Endothelial cell of umbilical vein (primary cell): ENCODE data around the gene STOML1. TPM values are rescaled to one million over a fixed set of nuclear protein-coding genes. Genes with fewer than 3 reads are reported as not detected.

ENCODE experiments used
- BruUV-seq: library from RNA; stranded (reverse); fragments of 400-500 nt; replicated peaks from 2 replicates; lab custom pipeline; 2021; lab: Mats Ljungman, UMichigan
- CTCF ChIA-PET: fragments of 300-600, 350-600 bp; sonication (Branson Sonifier 250); formaldehyde crosslinking; loops from one replicate; lab custom pipeline; 2021; ENCODE audit warnings: antibody characterized with exemption, inconsistent platforms; lab: Charles Lee
- POLR2A ChIA-PET: fragments of 300-600, 350-600 bp; sonication (Branson Sonifier 250); formaldehyde crosslinking; loops from one replicate; lab custom pipeline; 2021; ENCODE audit warnings: antibody characterized with exemption, inconsistent platforms; lab: Charles Lee
- DNase-seq: peaks from one replicate; pipeline ENCODE4 v3.0.0-alpha.2; 2011; ENCODE audit warnings: low read depth, low spot score
- FAIRE-seq: peaks from 2 replicates; lab custom pipeline; 2011; peaks lifted over from hg19 to GRCh38; lab: Jason Lieb, UNC
- H2AFZ ChIP-seq: 2 replicates; pipeline ENCODE4 v1.6.0; 2012; ENCODE audit warnings: low read depth, low read length, control low read depth, inconsistent platforms
- H3K27ac ChIP-seq: 2 replicates; pipeline ENCODE4 v1.5.1; 2011; ENCODE audit warnings: low read depth, mild to moderate bottlenecking, control low read depth, low read length, moderate library complexity; ENCODE audit not compliant: insufficient read depth
- H3K27me3 ChIP-seq, 2 experiments: 2 replicates each; pipeline versions ENCODE4 v1.6.0 to v1.6.1; 2011; ENCODE audit warnings: low read length in 2 of 2, mixed read lengths in 1 of 2; ENCODE audit not compliant: control insufficient read depth in 2 of 2, insufficient read depth in 2 of 2
- H3K36me3 ChIP-seq, 2 experiments: 2 replicates in 1 of 2; 3 replicates in 1 of 2; pipeline ENCODE4 v1.5.1; 2011; ENCODE audit warnings: low read length in 2 of 2, mild to moderate bottlenecking in 1 of 2, moderate library complexity in 1 of 2; ENCODE audit not compliant: control insufficient read depth in 2 of 2, insufficient read depth in 2 of 2; ENCODE audit errors: extremely low read depth in 1 of 2
- H3K4me1 ChIP-seq: 3 replicates; pipeline ENCODE4 v1.5.1; 2011; ENCODE audit warnings: mild to moderate bottlenecking, low read length; ENCODE audit not compliant: control insufficient read depth, insufficient read depth; ENCODE audit errors: extremely low read depth
- H3K4me2 ChIP-seq: 2 replicates; pipeline ENCODE4 v1.6.1; 2011; ENCODE audit warnings: low read length, control low read depth, mixed read lengths; ENCODE audit not compliant: insufficient read depth
- H3K4me3 ChIP-seq, 3 experiments: fragments of 200-600 bp in 1 of 3; sonication (generic), shearing (Covaris generic) in 1 of 3; replicated peaks in 1 of 3; 2 replicates each; pipeline ENCODE4 v1.5.1; 2011 to 2016; ENCODE audit warnings: control low read depth in 3 of 3, low read length in 3 of 3, mild to moderate bottlenecking in 2 of 3, inconsistent platforms in 1 of 3, low read depth in 1 of 3, moderate library complexity in 1 of 3; ENCODE audit not compliant: insufficient read depth in 1 of 3
- H3K79me2 ChIP-seq: 2 replicates; pipeline ENCODE4 v1.6.0; 2012; ENCODE audit warnings: low read length, inconsistent platforms; ENCODE audit not compliant: control insufficient read depth, insufficient read depth
- H3K9ac ChIP-seq: replicated peaks from 2 replicates; pipeline ENCODE3; 2011; ENCODE audit warnings: low read length, control low read depth; ENCODE audit not compliant: insufficient read depth; ENCODE audit errors: extremely low read depth
- H3K9me1 ChIP-seq: replicated peaks from 3 replicates; pipeline ENCODE4 v1.6.0; 2011; ENCODE audit warnings: mild to moderate bottlenecking, low read length; ENCODE audit not compliant: control insufficient read depth, insufficient read depth; ENCODE audit errors: extremely low read depth
- H3K9me3 ChIP-seq: replicated peaks from 2 replicates; pipeline ENCODE4 v1.5.1; 2012; ENCODE audit warnings: low read length, inconsistent platforms; ENCODE audit not compliant: control insufficient read depth, insufficient read depth
- H4K20me1 ChIP-seq: replicated peaks from 2 replicates; pipeline ENCODE3; 2011; ENCODE audit warnings: mild to moderate bottlenecking, low read length; ENCODE audit not compliant: control insufficient read depth, insufficient read depth; ENCODE audit errors: extremely low read depth
- EZH2 ChIP-seq: IDR thresholded peaks from 2 replicates; pipeline ENCODE4 v1.6.1; 2012; ENCODE audit warnings: borderline replicate concordance, low read depth, mild to moderate bottlenecking, moderate library complexity, low read length, inconsistent platforms; ENCODE audit not compliant: severe bottlenecking
- FOS ChIP-seq: IDR thresholded peaks from 2 replicates; pipeline ENCODE4 v1.6.1; 2011; ENCODE audit warnings: mild to moderate bottlenecking, low read length, moderate library complexity, borderline replicate concordance; ENCODE audit not compliant: insufficient read depth
- GATA2 ChIP-seq: IDR thresholded peaks from 2 replicates; pipeline ENCODE4 v1.7.0; 2011; ENCODE audit warnings: low read depth, mild to moderate bottlenecking, moderate library complexity, mixed read lengths, low read length; ENCODE audit not compliant: insufficient read length, insufficient read depth
- JUN ChIP-seq: IDR thresholded peaks from 2 replicates; pipeline ENCODE4 v1.6.1; 2011; ENCODE audit warnings: borderline replicate concordance, low read depth; ENCODE audit not compliant: insufficient read length, insufficient read depth
- POLR2A ChIP-seq: IDR thresholded peaks from 2 replicates; pipeline ENCODE4 v1.6.1; 2012; ENCODE audit warnings: low read depth, mild to moderate bottlenecking, control low read depth, low read length
- POLR2AphosphoS5 ChIP-seq: IDR thresholded peaks from 2 replicates; pipeline ENCODE4 v1.6.1; 2012; ENCODE audit warnings: low read depth, mild to moderate bottlenecking, control low read depth, low read length, moderate library complexity; ENCODE audit not compliant: insufficient read depth
- dilution Hi-C: fragments of 300-500 bp; cut with MboI; formaldehyde crosslinking; loops from one replicate; pipeline ENCODE4 v1.15.0; 2019; ENCODE audit warnings: low sequenced_read_pairs; ENCODE audit not compliant: extremely low pct_ligation_motif_present
- intact Hi-C: fragments of 100-400 bp; cut with micrococcal nuclease; formaldehyde crosslinking; loops from one replicate; pipeline ENCODE4 v1.10.0; 2022
- polyA plus RNA-seq, 4 experiments: library from polyadenylated mRNA; depleted of rRNA in 3 of 4; stranded (reverse) in 3 of 4; unstranded in 1 of 4; fragments of >200 nt; gene quantifications; 2 replicates each; pipeline versions ENCODE4 v1.2.1 to v1.2.3, GENCODE V29; 2011 to 2012; ENCODE audit warnings: missing spikeins in 1 of 4
- total RNA-seq: library from RNA; stranded (reverse); gene quantifications from 2 replicates; pipeline ENCODE4 v1.2.3, GENCODE V29; 2021
- TF ChIP-seq, protein P1 (sequence below), 2 donors: IDR thresholded peaks; 1 replicate in 1 of 2; 2 replicates in 1 of 2; pipeline ENCODE4 v1.5.1; 2011; ENCODE audit warnings: low read length in 2 of 2, mild to moderate bottlenecking in 2 of 2, moderate library complexity in 2 of 2, control low read depth in 1 of 2, inconsistent platforms in 1 of 2, low read depth in 1 of 2; ENCODE audit not compliant: insufficient read depth in 1 of 2; ENCODE audit errors: extremely low read depth in 1 of 2
- TF ChIP-seq, protein P2 (sequence below): IDR thresholded peaks from 2 replicates; pipeline ENCODE4 v1.6.1; 2011; ENCODE audit not compliant: insufficient read depth, insufficient read length

Gene STOML1
- total and polyA plus RNA-seq, 2 donors (not counting 3 experiments of a cell fraction or from before 2014, with no cell fraction given): 12.9 to 15.4 TPM

DNA sequence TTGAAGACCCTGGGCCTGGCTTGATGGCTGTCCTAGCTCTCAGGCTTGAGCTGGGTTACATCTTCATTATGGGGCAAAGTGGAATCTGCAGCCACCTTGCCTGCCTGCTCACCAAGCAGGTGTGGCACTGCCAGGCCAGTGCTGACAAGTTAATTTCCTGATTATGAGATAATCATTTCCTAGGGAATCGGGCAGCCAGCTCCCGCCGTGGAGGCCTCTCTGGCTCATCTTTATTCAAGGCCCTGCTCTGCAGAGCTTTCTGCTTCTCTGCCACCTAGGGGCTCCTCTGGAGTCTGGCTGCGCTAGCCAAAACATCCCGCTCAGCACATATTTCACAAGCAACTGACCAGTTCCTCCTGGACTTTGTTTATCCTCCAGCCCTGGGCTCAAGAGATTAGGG is 55.9 kb downstream of the STOML1 start:
- Histone ChIP-seq H3K4me2 (no peak overlapping the region), H3K79me2 (no peaks in the 10 kb centered on the region), H3K4me3 (no peak overlapping the region), H3K9me3 (no peaks in the 10 kb centered on the region), H3K9ac (no peak overlapping the region), H3K27ac (no peak overlapping the region), H3K4me1 (peaks cover 24% of the 10 kb centered on the region), H2AFZ (no peak overlapping the region), H3K9me1 (no peaks in the 10 kb centered on the region), H3K36me3 (no peaks in the 10 kb centered on the region), H4K20me1 (no peaks in the 10 kb centered on the region), H3K27me3 (no peaks in the 10 kb centered on the region)
- peak; percentile 12 for TF ChIP-seq GATA2
- TF ChIP-seq, protein P1, sequence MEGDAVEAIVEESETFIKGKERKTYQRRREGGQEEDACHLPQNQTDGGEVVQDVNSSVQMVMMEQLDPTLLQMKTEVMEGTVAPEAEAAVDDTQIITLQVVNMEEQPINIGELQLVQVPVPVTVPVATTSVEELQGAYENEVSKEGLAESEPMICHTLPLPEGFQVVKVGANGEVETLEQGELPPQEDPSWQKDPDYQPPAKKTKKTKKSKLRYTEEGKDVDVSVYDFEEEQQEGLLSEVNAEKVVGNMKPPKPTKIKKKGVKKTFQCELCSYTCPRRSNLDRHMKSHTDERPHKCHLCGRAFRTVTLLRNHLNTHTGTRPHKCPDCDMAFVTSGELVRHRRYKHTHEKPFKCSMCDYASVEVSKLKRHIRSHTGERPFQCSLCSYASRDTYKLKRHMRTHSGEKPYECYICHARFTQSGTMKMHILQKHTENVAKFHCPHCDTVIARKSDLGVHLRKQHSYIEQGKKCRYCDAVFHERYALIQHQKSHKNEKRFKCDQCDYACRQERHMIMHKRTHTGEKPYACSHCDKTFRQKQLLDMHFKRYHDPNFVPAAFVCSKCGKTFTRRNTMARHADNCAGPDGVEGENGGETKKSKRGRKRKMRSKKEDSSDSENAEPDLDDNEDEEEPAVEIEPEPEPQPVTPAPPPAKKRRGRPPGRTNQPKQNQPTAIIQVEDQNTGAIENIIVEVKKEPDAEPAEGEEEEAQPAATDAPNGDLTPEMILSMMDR (IDR thresholded peaks at IDR 0.05; ENCODE audit: extremely low read depth in 1 of 2, insufficient read depth in 1 of 2, low read depth in 1 of 2, low read length in 2 of 2): peak in 1 of 2 donors; percentile 20
- no peak for TF ChIP-seq EZH2
- no peak for TF ChIP-seq JUN
- dilution Hi-C loops (no loop called here), intact Hi-C loops (no loop called here)
- FAIRE-seq: peak; percentile 15
- POLR2A ChIA-PET: interaction anchor here (1.4 kb wide), 1 partner anchor 10 kb away, joined by 3 read pairs; the partner anchor contains the start of gene LOXL1
- CTCF ChIA-PET: interaction anchor here (0.7 to 4.4 kb wide), 13 partner anchors 9 to 386 kb away, joined by 3 to 29 read pairs (median 4); partner anchors contain the start of gene LOXL1
- DNase-seq: no peak
- no TSS peak for BruUV-seq

DNA sequence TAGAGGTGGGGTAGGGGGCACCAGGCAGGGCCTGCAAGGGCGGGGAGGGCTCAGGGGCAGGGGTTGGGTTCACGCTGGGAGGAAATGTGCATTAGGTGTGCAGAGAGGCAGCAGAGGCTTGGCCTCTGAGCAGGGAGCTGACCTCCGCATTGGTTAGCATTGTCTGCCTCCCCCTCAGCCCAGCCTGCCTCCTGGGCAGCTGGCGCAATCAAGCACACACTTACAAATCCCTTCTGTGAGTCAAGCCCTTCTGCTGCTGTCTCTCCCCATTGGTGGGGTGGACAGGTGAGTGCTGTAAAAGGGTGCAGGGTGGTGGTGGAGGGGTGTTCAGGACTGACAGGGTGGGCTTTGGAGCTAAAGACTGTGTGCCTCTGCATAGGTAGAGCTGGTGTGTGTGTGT is 56.5 kb downstream of the STOML1 start:
- Histone ChIP-seq H3K79me2 (no peaks in the 10 kb centered on the region), H3K4me1 (peaks cover 24% of the 10 kb centered on the region), H4K20me1 (no peaks in the 10 kb centered on the region), H3K36me3 (no peaks in the 10 kb centered on the region), H3K27ac (no peak overlapping the region), H2AFZ (no peak overlapping the region), H3K27me3 (no peaks in the 10 kb centered on the region), H3K4me2 (no peak overlapping the region), H3K4me3 (no peak overlapping the region), H3K9me1 (no peaks in the 10 kb centered on the region), H3K9me3 (no peaks in the 10 kb centered on the region), H3K9ac (no peak overlapping the region)
- intact Hi-C loops (no loop called here), dilution Hi-C loops (no loop called here)
- DNase-seq: no peak
- no peak for TF ChIP-seq EZH2
- no peak for TF ChIP-seq JUN
- TF ChIP-seq, protein P2, sequence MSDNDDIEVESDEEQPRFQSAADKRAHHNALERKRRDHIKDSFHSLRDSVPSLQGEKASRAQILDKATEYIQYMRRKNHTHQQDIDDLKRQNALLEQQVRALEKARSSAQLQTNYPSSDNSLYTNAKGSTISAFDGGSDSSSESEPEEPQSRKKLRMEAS: no peak
- TF ChIP-seq GATA2: no peak
- TF ChIP-seq POLR2A: no peak
- no peak for TF ChIP-seq FOS
- TF ChIP-seq, protein P1 (IDR thresholded peaks at IDR 0.05; ENCODE audit: extremely low read depth in 1 of 2, insufficient read depth in 1 of 2, low read depth in 1 of 2, low read length in 2 of 2): no peak
- TF ChIP-seq POLR2AphosphoS5: no peak
- FAIRE-seq: no peak
- ChIA-PET POLR2A (interaction anchor here (1.4 kb wide), 1 partner anchor 9 kb away, joined by 3 read pairs; the partner anchor contains the start of gene LOXL1), CTCF (interaction anchor here (0.7 to 4.4 kb wide), 13 partner anchors 8 to 372 kb away, joined by 3 to 29 read pairs (median 5); partner anchors contain the start of gene LOXL1)
- no TSS peak for BruUV-seq
